IMR-90 (cell line): Measurements from ENCODE around the gene KCNS1.

ENCODE experiments used
- CHD1 ChIP-seq: IDR thresholded peaks from 2 replicates; pipeline ENCODE4 v1.6.1; 2012; ENCODE audit warnings: low read depth, low read length, improper control_type of control experiment
- CTCF ChIP-seq: conservative IDR thresholded peaks from 2 replicates; pipeline ENCODE4 v1.5.1; 2012; ENCODE audit warnings: mild to moderate bottlenecking, low read depth, low read length, improper control_type of control experiment
- POLR2A ChIP-seq: IDR thresholded peaks from 2 replicates; pipeline ENCODE4 v1.6.1; 2012; ENCODE audit warnings: mild to moderate bottlenecking, low read depth, low read length
- RAD21 ChIP-seq: IDR thresholded peaks from 2 replicates; pipeline ENCODE4 v1.6.1; 2012; ENCODE audit warnings: low read length, improper control_type of control experiment
- RCOR1 ChIP-seq: IDR thresholded peaks from 2 replicates; pipeline ENCODE4 v1.6.1; 2012; ENCODE audit warnings: mild to moderate bottlenecking, low read length, improper control_type of control experiment; ENCODE audit not compliant: insufficient replicate concordance
- USF2 ChIP-seq: fragments of 150-350 bp; IDR thresholded peaks from 2 replicates; pipeline ENCODE4 v1.6.1; 2017; ENCODE audit warnings: mild to moderate bottlenecking, antibody characterized with exemption, low read length, low read depth

DNA sequence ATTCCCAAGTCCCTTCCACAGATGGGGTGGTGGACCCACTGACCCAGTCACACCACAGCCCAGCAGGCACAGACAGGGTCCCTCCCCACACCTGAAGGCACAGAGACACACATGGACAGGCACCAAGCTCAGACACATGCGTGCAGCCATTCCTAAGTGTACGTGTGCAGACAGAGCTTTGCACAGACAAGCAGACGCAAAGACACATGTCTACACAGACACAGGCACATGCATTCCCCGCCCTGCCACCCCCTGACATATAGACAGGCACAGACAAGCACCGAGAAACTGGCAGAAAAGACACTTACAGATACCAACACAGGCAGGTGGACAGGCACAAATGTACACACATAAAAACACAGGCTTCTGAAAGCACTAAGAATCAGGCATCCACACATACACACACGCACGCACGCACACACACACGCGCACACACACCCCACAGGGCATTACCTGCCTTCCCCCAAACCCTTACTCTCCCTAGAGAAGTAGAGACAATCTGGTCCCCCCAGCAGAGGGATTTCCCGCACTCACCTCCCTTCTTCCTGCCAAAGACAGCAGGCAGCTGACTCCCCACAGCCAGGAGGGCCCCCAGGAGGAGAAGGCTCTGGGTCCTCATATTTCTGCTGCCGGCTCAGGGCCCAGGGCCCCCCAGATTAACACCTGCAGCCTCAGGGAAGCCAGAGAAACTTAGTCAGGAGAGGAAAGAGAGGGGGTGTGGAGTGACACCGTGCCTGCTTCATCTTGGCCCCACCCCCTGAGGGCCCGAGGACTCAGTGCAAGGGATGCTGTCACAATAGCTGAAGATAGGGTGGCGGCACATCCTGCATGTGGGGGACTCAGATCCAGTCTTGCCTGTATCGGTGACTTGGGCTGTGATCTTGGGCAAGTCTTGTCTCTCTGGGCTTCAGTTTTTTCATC, 13.8 kb upstream of the KCNS1 start, which contains the start of gene WFDC5:
- TF ChIP-seq CTCF: no peak
- no peak for TF ChIP-seq CHD1
- TF ChIP-seq USF2: no peak
- TF ChIP-seq RAD21: no peak
- TF ChIP-seq POLR2A: no peak
- no peak for TF ChIP-seq RCOR1
